ENCODE data around the gene RTN4IP1. TPM values are rescaled to one million over a fixed set of nuclear protein-coding genes. Genes with fewer than 3 reads are reported as not detected.

The RTN4IP1 gene
- total and polyA plus RNA-seq, 8 donors = 4.6 to 8.7 (median 6.9) TPM

DNA sequence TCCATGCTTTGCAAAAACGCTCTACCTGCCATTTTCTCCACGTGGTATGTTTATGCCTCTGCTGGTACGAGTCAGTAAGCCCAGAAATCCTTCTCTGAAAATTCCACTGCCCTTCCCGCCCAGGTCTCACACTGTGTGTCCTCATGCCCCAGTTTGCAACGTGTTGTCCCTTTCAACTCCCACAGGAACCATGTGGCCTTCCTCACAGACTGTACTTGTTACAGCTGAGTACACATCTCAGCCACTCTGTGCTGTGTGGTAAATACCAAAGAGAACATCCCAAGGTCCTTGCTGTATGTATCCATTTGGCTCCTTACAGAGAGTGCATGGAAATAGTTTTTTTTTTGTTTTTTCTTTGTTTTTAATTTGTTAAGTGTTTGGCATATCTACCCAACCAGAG, 56.9 kb downstream of the RTN4IP1 start:
- intact Hi-C loops (cut with DNase I) = loop anchor here in 1 of 2 donors (5.0 kb wide), 1 partner anchor 130 kb away; no protein-coding TSS in a partner anchor
- peaks cover 0 to 53% of the 10 kb centered on the region in 2 donors for H3K36me3 ChIP-seq
- no peaks in the 10 kb centered on the region for H3K9me3 ChIP-seq
- DNase-seq = no peak
- H3K4me3 ChIP-seq = no peak overlapping the region
- ATAC-seq = no peak
- H3K4me1 ChIP-seq = peaks cover 0 to 16% of the 10 kb centered on the region in 2 donors
- no peaks in the 10 kb centered on the region for H3K27me3 ChIP-seq
- no peak overlapping the region for H3K27ac ChIP-seq
- TF ChIP-seq, protein P1, sequence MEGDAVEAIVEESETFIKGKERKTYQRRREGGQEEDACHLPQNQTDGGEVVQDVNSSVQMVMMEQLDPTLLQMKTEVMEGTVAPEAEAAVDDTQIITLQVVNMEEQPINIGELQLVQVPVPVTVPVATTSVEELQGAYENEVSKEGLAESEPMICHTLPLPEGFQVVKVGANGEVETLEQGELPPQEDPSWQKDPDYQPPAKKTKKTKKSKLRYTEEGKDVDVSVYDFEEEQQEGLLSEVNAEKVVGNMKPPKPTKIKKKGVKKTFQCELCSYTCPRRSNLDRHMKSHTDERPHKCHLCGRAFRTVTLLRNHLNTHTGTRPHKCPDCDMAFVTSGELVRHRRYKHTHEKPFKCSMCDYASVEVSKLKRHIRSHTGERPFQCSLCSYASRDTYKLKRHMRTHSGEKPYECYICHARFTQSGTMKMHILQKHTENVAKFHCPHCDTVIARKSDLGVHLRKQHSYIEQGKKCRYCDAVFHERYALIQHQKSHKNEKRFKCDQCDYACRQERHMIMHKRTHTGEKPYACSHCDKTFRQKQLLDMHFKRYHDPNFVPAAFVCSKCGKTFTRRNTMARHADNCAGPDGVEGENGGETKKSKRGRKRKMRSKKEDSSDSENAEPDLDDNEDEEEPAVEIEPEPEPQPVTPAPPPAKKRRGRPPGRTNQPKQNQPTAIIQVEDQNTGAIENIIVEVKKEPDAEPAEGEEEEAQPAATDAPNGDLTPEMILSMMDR (IDR thresholded peaks at IDR 0.05) = no peak

GRCh38 chr6:106569428-106569827, 59.9 kb downstream of the RTN4IP1 start:
- intact Hi-C loops (cut with DNase I) = loop anchor here in 1 of 2 donors (10.0 kb wide), 1 partner anchor 235 kb away; no protein-coding TSS in a partner anchor
- H3K9me3 ChIP-seq = no peaks in the 10 kb centered on the region
- no peak for ATAC-seq
- peaks cover 0 to 23% of the 10 kb centered on the region in 2 donors for H3K4me1 ChIP-seq
- no peak overlapping the region for H3K4me3 ChIP-seq
- no peak for DNase-seq
- H3K27me3 ChIP-seq = no peaks in the 10 kb centered on the region
- TF ChIP-seq, protein P1 (IDR thresholded peaks at IDR 0.05) = no peak
- H3K27ac ChIP-seq = no peak overlapping the region
- H3K36me3 ChIP-seq = peaks cover 0 to 59% of the 10 kb centered on the region in 2 donors

DNA sequence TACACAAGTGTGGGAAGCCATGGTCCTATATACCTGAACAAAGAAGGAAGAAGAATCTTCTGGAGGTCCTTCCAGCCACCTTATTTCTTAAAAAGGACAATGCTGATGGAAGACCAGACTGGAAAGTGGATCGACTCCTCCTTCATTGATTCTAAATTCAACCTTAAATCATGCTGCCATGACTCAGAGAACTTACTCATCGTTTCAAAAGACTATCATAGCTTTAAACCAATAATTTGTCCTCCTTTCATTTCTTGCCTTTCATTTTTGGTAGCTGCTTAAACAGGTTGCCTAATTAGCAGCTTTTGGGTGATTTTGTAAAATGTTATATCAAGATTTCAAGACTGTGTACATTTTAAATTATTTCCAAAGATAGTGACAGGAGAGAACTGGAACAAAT, 60.8 kb downstream of the RTN4IP1 start:
- TF ChIP-seq, protein P1 (IDR thresholded peaks at IDR 0.05) = no peak
- intact Hi-C loops (cut with DNase I) = loop anchor here in 1 of 2 donors (10.0 kb wide), 1 partner anchor 234 kb away; no protein-coding TSS in a partner anchor
- peaks cover 0 to 21% of the 10 kb centered on the region in 2 donors for H3K4me1 ChIP-seq
- H3K27me3 ChIP-seq = no peaks in the 10 kb centered on the region
- no peaks in the 10 kb centered on the region for H3K9me3 ChIP-seq
- no peak overlapping the region for H3K4me3 ChIP-seq
- ATAC-seq (no peak), DNase-seq (no peak)
- H3K36me3 ChIP-seq = peaks cover 0 to 68% of the 10 kb centered on the region in 2 donors
- no peak overlapping the region for H3K27ac ChIP-seq

DNA sequence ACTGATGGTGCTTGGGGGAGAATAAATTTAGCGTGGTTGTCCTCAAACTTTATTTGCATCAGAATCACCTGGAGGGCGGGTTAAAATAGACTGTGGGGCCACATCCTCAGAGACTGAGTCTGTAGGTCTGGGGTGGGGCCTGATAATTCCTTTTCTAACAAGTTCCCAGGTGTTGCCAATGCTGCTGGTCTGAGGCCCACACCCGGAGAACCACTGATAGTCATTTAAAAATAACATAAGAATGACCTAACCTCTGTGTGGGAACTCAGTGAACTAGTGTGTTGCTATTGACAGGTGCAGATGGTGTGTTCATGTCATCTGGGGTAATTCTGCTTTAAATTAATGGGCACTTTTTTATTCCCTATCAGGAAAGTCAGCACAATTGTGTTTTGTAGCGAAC, 64.8 kb downstream of the RTN4IP1 start:
- Histone ChIP-seq H3K36me3 (peaks cover 0 to 81% of the 10 kb centered on the region in 2 donors), H3K9me3 (no peaks in the 10 kb centered on the region), H3K27ac (no peak overlapping the region), H3K4me3 (no peak overlapping the region), H3K27me3 (no peaks in the 10 kb centered on the region), H3K4me1 (peaks cover 0 to 29% of the 10 kb centered on the region in 2 donors)
- TF ChIP-seq, protein P1 (IDR thresholded peaks at IDR 0.05) = no peak
- ATAC-seq = no peak
- no peak for DNase-seq
- intact Hi-C loops (cut with DNase I) = loop anchor here in 1 of 2 donors (10.0 kb wide), 1 partner anchor 230 kb away; no protein-coding TSS in a partner anchor

DNA sequence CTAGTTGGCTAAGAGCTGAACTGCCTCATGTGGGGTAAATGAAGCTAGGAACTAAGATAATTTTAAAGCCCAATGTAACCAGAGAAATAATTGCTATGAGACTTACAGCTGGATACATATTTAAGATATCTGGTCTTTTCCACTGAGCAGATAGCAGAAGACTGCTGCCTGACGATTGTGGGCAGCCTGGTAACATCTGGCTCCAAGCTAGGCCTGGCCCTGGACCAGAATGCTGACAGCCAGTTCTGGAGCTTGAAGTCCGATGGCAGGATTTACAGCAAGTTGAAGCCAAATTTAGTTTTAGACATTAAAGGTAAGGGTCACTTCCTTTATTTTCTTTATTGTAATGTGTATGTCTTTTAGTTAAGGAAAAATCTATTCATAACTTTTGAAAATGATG, 65.7 kb downstream of the RTN4IP1 start:
- DNase-seq = no peak
- intact Hi-C loops (cut with DNase I) = loop anchor here in 1 of 2 donors (10.0 kb wide), 1 partner anchor 229 kb away; no protein-coding TSS in a partner anchor
- H3K4me3 ChIP-seq = no peak overlapping the region
- peaks cover 0 to 29% of the 10 kb centered on the region in 2 donors for H3K4me1 ChIP-seq
- ATAC-seq = no peak
- H3K9me3 ChIP-seq = no peaks in the 10 kb centered on the region
- H3K36me3 ChIP-seq = peaks cover 0 to 81% of the 10 kb centered on the region in 2 donors
- TF ChIP-seq, protein P1 (IDR thresholded peaks at IDR 0.05) = no peak
- H3K27me3 ChIP-seq = no peaks in the 10 kb centered on the region
- H3K27ac ChIP-seq = no peak overlapping the region
